RWPE1 (cell line): ENCODE results near the gene ST8SIA4.

Experiments used
- CTCF ChIA-PET: fragments of 350-600 bp; sonication (Branson Sonifier 250); formaldehyde crosslinking; extraction: SDS; loops from one replicate; lab custom pipeline; 2021; lab: Yijun Ruan, JAX
- POLR2A ChIA-PET: fragments of 400-600 bp; formaldehyde crosslinking; extraction: SDS; loops from one replicate; lab custom pipeline; 2020; ENCODE audit warnings: antibody characterized with exemption; ENCODE audit not compliant: low non-redundant PET; lab: Yijun Ruan, JAX
- DNase-seq: peaks from one replicate; pipeline ENCODE4 v3.0.0; 2012; ENCODE audit warnings: low spot score
- H3K27ac ChIP-seq: fragments of 450-650 bp; 2 replicates; pipeline ENCODE4 v1.5.1; 2017
- TF ChIP-seq, protein P1 (sequence below): fragments of 450-650 bp; conservative IDR thresholded peaks from 2 replicates; pipeline ENCODE4 v1.5.1; 2017; ENCODE audit warnings: low read depth, mild to moderate bottlenecking

Gene ST8SIA4

DNA sequence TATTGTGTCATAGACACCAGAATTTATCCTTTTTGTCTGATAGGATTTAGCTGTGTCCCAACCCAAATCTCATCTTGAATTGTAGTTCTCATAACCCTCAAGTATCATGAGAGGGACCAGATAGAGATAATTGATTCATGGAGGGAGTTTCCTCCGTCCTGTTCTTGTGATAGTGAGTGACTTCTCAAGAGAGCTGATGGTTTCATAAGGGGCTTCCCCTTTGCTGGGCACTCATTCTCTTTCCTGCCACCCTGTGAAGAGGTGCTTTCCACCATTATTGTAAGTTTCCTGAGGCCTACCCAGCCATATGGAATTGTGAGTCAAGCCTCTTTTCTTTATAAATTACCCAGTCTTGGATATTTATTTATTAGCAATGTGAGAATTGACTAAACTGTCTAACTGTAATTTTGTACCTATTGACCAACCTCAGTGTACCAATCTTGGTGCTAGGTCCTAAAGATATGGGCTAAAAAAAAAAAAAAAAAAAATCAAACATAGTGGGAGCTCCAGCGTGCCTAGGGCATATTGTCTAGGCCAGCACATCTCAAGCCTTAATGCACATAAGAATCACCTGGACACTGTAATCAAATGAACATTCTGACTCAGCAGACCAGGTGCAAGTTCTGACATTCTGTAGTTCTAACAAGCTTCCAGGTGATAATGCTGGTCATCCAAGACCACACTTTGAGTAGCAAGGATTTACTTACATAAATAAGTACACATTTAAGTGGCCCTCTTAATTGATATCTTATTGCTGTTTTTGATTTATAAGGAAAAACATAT is 30.5 kb downstream of the ST8SIA4 start:
- CTCF ChIA-PET: interaction anchor here (0.5 to 0.7 kb wide), 4 partner anchors 14 to 171 kb away, joined by 3 to 6 read pairs (median 3); no protein-coding TSS in a partner anchor
- no peak for DNase-seq
- no peak overlapping the region for H3K27ac ChIP-seq
- POLR2A ChIA-PET: no interaction called here
- TF ChIP-seq, protein P1, sequence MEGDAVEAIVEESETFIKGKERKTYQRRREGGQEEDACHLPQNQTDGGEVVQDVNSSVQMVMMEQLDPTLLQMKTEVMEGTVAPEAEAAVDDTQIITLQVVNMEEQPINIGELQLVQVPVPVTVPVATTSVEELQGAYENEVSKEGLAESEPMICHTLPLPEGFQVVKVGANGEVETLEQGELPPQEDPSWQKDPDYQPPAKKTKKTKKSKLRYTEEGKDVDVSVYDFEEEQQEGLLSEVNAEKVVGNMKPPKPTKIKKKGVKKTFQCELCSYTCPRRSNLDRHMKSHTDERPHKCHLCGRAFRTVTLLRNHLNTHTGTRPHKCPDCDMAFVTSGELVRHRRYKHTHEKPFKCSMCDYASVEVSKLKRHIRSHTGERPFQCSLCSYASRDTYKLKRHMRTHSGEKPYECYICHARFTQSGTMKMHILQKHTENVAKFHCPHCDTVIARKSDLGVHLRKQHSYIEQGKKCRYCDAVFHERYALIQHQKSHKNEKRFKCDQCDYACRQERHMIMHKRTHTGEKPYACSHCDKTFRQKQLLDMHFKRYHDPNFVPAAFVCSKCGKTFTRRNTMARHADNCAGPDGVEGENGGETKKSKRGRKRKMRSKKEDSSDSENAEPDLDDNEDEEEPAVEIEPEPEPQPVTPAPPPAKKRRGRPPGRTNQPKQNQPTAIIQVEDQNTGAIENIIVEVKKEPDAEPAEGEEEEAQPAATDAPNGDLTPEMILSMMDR: no peak

DNA sequence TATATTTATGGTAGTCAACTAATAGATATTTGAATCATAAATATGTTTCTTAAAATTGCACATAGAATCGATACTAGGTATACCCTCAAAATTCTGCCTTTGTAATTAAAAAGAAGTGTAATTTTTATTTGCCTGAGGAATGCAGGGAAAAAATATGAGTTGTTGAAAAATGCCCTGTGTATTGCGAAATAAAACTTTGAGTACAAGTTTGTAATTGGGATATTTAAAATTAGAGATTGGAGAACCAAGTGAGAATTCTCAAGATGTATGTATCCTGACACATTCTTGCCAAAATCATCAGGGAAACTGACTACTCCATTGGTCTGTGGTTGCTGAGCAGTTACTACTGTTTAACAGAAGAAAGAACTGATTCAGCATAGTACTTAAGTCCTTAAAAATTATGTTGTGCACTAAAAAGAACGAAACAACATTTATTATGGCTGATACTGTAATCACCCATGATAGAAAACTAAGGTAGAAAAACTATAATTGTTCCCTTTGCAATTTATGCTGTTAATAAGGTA is 36.0 kb downstream of the ST8SIA4 start:
- POLR2A ChIA-PET: no interaction called here
- no peak for DNase-seq
- TF ChIP-seq, protein P1: no peak
- H3K27ac ChIP-seq: no peak overlapping the region
- CTCF ChIA-PET: no interaction called here

DNA sequence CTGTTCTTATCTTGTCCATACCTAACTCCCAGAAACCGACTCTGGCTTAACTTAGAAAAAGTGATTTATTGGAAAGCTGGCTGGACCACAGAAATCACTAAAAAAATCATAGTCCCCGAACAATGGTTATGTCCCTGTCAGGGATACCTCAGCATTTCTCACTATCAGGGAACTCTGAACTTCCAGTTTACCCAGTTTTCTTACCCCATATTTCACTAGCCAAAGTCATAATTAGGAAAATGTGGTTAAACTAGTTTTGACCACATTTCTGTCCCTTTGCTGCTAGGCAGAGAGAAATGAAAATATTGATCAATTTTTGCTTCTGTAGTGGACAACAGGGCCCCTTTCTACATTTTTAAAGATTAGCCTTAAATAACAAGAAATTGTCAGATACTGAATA is 38.2 kb downstream of the ST8SIA4 start:
- CTCF ChIA-PET: no interaction called here
- POLR2A ChIA-PET: no interaction called here
- TF ChIP-seq, protein P1: no peak
- no peak for DNase-seq
- no peak overlapping the region for H3K27ac ChIP-seq

DNA sequence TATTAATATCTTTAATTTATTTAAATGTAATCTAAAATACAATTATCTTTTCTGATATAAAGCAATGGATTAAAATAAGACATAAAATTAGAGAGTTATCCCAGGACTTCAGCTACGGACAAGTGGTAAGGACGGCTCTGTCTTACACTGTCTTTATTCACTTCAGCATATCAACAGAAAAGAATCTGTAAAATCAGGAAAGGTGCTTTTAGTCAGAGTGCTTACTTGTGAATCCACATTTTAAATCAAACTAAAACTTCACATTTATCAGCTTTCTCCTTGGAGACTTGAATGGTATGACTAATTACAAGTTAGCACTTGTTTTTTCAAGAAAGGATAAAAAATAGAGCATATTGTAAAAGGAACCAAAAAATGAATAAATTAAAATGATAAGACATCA is 39.3 kb downstream of the ST8SIA4 start:
- TF ChIP-seq, protein P1: no peak
- H3K27ac ChIP-seq: no peak overlapping the region
- DNase-seq: no peak
- ChIA-PET POLR2A (no interaction called here), CTCF (no interaction called here)

DNA sequence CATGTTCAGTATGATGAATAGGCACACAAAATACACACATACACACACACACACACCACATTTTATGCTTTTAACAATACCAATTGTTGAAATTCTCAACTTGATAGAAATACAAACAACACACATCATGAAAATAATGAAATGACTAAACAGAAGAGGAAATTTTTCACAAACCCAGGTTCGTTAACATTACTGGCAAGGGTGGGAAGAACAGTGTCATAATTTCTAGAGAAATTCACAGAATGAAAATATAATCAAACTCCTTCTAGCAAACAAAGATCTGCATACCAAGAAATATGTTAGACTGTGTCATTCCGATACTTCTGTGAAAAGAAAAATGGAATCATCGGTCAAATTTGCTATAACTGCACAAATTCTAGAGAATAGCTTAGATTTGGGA is 41.9 kb downstream of the ST8SIA4 start:
- DNase-seq: no peak
- ChIA-PET CTCF (no interaction called here), POLR2A (no interaction called here)
- H3K27ac ChIP-seq: no peak overlapping the region
- TF ChIP-seq, protein P1: no peak

DNA sequence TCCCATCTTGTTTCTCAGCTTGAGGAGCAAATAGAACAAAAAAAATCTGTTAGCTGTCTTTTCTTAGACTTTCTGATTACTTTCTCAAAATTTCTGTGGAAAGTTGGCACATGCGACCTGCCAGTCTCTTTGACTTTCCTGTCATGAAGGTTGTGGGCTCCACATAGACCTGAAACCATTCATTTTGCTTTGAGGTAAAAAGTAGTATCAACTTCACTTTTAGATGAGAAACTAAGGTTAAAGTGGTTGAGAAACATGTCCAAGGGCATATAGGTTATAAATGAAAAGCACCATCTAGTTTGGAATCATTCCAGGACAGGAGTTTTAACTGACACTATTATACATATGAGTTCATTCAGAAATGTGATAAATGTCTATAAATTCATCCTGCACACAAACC is 42.7 kb downstream of the ST8SIA4 start:
- CTCF ChIA-PET: no interaction called here
- H3K27ac ChIP-seq: no peak overlapping the region
- no peak for DNase-seq
- POLR2A ChIA-PET: no interaction called here
- TF ChIP-seq, protein P1: no peak
